HUDEP-2 (cell line): ENCODE measurements around the gene ARPC5L.

Experiments
- DNase-seq, 76 experiments: peaks; one replicate each; lab custom pipeline; 2025; ENCODE audit not compliant: unreplicated experiment in 76 of 76; lab: John Stamatoyannopoulos, UW

ARPC5L gene

GRCh38 chr9:124860582-124861341, 1.2 kb upstream of the ARPC5L start:
- no peak for DNase-seq

GRCh38 chr9:124863371-124863871, 1.5 kb downstream of the ARPC5L start:
- DNase-seq, result no peak

GRCh38 chr9:124868511-124869465, 6.9 kb downstream of the ARPC5L start:
- DNase-seq, result peak in 73 of 76 experiments; percentile 14 to 91 (median 76)

GRCh38 chr9:124869466-124869985, 7.6 kb downstream of the ARPC5L start:
- peak in 23 of 76 experiments; percentile 11 to 39 (median 25) for DNase-seq

- DNase-seq, result peak in 31 of 76 experiments; percentile 7 to 48 (median 21)
Measured at GRCh38 chr9:124869986-124870560, 8.1 kb downstream of the ARPC5L start.

DNA sequence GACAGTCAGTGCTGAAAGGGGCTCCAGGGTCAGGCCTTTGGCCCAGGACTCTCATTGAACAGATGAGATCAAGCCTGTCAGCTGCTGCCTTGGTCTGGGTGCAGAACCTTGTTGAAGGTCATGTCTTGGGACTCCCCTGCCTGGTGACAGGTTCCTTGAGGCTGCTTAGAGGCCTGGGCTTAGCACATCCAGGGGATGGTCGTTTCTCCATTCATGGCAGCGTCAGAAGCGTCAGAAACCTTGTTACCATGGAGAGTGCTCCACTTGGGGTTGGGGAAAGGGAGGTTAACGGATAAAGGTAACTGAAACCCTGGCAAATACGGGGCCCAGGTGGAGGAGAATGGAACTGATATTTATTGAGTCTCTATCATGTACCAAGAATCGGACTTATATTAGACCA, 8.8 kb downstream of the ARPC5L start:
- DNase-seq, result peak in 1 of 76 experiments; percentile 10

DNA sequence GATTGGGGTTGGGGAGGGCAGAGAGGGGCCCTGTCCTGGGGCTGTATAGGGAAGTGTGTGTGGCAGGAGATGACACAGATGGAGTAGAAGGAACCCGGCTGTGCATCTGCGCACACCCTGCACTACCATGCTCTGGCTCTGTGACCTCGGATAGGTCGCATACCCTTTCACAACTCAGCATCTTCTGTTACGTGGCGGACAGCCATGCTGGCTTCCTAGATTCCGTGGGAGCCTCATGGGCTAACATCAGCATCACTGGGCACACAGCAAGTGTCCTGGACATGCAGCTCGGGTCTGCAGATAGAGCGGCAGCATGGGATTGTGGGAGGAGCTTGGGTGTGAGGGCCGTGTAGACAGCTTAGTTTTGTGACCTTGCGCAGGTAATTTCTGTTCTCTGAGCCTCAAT, 9.2 kb downstream of the ARPC5L start:
- DNase-seq, result no peak

GRCh38 chr9:124873664-124874063, 11.7 kb downstream of the ARPC5L start:
- no peak for DNase-seq

DNA sequence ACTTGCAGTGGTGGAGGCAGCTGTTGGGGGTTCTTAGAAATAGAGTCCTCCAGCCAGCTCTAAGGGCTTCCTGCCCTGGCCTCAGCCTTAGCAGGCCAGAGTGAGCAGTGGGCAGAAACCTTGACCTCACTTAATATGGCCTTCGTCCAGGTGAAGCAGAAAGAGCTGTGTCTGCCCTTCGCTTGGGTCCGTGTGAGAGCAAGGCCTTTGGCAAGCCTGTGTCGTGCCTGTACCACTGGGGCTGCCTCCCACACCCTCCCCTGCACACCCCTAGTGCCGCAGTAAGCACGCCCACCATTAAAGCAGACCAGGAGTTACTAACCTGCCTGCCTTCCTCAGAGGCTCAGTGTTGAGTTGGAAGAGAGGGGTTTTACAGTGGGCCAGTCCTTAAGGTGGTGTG, 13.6 kb downstream of the ARPC5L start:
- DNase-seq, result no peak

DNA sequence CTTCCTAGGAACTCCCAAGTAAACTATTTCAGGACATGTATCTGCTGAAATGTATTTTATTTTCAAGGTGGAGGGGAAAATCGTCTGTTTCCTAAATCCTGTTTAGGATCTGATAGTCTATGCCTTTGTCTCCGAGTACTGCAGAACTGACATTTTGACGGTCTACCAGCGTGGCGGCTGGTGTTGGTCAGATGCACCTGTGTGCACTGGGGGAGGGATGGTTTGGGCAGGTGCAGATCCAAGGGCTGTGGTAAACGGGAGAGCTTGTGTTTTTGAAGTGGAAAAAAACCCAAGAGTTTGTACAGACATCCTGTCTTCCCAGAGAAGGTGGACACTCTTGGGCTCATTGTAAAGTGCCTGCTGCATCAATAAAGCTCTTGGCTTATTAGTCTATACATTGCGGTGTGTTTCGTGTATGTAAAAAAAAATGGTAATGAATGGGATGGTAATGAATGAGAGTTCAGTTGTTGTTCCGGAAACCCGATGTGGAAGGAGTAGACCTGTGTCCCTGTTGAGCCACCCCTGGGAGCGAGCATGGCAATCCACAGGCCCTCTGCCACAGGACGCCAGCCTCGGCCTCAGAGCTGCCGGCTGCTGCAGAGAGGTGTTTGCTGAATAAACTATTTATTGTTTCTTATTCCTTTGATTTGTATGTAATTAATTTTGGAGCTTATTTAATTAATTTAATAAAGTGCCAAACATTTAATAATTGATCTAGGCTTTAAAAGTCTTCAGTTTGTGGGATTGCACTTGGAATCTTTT, 15.3 kb downstream of the ARPC5L start:
- no peak for DNase-seq

- DNase-seq, result no peak
Measured at GRCh38 chr9:124878021-124878420, 16.1 kb downstream of the ARPC5L start.

DNA sequence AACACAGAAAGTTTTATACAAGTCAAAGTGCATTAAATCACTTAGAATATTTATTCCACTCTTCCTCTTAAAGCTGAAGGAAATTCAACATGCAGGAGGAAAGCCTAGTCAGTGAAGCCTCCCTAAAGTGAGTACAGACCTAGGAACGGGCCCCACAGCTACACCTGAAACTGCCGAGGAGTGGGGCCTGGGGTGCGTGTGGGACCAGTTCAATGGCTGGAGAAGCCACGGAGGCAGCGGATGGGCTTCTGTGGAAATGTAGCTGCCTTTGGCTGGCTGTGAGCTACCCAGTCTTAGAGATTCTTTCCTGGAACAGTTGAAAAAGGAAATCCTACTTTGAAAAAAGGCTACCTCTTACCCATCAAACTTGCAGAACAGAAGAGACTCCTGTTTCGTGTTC, 16.6 kb downstream of the ARPC5L start:
- no peak for DNase-seq

DNA sequence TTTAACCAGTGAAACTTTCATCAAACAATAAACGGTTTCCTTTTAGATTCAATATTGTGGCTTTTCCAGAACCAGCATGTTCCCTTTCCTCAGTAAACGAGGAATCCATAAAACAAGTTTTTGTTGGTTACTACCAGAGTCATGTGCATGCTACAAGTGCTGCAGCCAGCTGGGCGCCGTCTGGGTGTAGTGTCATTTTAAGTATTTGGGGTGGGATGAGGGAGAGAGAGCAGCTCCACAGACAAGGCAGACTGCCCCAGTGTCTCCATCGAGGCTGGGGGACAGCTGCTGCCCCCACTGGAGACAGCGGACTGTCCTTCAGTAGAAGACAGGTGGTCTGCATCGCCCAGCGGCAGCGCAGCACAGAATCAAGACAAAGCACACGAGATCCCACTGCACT, 17.3 kb downstream of the ARPC5L start:
- no peak for DNase-seq

GRCh38 chr9:124880501-124880900, 18.6 kb downstream of the ARPC5L start:
- DNase-seq, result no peak

- DNase-seq, result no peak
Measured at GRCh38 chr9:124881138-124881743, 19.3 kb downstream of the ARPC5L start.

DNA sequence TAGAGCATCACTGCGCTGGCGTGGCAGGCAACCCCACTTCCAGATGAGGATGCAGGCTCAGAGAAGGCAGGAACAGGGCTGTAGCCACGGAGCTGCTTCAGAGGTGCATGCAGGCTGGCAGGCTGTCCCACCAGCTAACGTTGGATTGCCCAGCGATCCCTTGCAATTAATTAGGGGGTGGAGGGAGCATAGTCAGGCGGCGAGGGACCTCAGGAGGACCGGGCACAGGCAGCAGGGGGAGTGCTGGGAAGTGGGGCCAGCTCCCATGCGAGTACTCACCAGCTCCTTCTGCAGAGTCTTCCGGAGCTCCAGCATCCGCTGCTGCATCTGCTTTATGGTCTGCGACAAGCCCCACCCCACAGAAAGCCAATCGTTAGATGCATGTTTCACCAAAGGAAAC, 20.3 kb downstream of the ARPC5L start:
- DNase-seq, result no peak

DNA sequence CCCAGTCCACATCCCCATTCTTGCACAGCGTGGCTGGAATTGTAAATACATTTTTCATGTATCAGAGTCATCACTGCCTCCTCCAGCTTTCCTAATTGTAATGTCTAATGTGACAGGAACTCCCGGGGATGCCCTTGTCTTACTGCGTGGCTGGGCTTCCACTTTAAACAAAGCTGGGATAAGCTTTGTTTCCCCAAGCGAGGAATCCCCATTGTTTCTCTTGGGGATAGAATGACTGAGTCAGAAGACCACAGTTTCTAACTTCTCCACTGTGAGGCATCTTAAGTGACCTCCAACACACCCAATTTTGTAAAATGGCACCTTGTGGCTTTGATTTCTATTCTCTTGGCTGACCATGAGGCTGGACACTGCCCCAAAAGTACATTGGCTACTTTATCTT, 22.4 kb downstream of the ARPC5L start:
- no peak for DNase-seq

DNA sequence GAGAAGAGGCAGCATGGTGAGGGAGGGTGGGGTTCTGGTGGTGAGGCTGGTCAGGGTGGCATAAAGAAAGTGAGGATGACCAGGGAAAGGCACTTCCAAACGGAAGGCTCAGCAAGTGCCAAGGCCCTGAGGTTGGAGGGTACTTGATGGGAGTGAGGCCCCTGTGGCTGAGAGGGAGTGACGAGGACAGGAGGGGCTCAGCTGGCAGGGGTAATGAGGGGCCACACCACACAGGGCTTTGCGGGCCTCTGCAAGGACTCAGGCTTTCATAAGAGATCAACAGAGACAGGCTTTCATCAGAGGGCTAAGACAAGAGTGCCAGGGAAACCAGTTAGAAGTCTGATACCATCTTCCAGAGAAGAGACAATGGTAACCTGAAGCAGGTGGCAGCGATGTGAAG, 23.6 kb downstream of the ARPC5L start:
- no peak for DNase-seq

GRCh38 chr9:124886461-124886860, 24.5 kb downstream of the ARPC5L start:
- no peak for DNase-seq
